HCT116 (cell line): ENCODE measurements around the gene WASL. TPM values are rescaled to one million over a fixed set of nuclear protein-coding genes. Genes with fewer than 3 reads are reported as not detected.

Source experiments
- ATAC-seq: fragments of 200-7000 bp; cut with Tn5 transposase; 2 replicates; pipeline ENCODE4 v1.9.1; 2020; ENCODE audit warnings: mild to moderate bottlenecking, moderate library complexity
- BruUV-seq: library from RNA; stranded (reverse); fragments of 400-500 nt; replicated peaks from 2 replicates; lab custom pipeline; 2021; lab: Mats Ljungman, UMichigan
- CTCF ChIA-PET: fragments of 300-600 bp; sonication (Branson Sonifier 250); formaldehyde crosslinking; loops from one replicate; lab custom pipeline; 2021; ENCODE audit warnings: antibody characterized with exemption; lab: Charles Lee
- POLR2A ChIA-PET: fragments of 300-600, 350-600 bp; sonication (Branson Sonifier 250); formaldehyde crosslinking; loops from one replicate; lab custom pipeline; 2021; ENCODE audit warnings: antibody characterized with exemption; lab: Charles Lee
- RAD21 ChIA-PET, 2 experiments: fragments of 300-600 bp; sonication (Branson Sonifier 250); formaldehyde crosslinking; loops; one replicate each; lab custom pipeline; 2023; ENCODE audit warnings: low total read pairs in 2 of 2; ENCODE audit not compliant: uncharacterized antibody in 2 of 2, unreplicated experiment in 2 of 2, low non-redundant PET in 1 of 2; lab: Charles Lee
- DNase-seq: peaks from one replicate; pipeline ENCODE4 v3.0.0-alpha.2; 2010; ENCODE audit warnings: low read depth, low spot score
- H2AFZ ChIP-seq: fragments of 200-600 bp; shearing (Covaris generic), sonication (generic); 2 replicates; pipeline ENCODE4 v1.6.1; 2017; ENCODE audit warnings: low read depth, mixed run types, mixed read lengths, antibody characterized with exemption, low read length; ENCODE audit not compliant: poor library complexity, severe bottlenecking
- H3K27ac ChIP-seq: 2 replicates; pipeline ENCODE4 v1.5.1; 2012; ENCODE audit warnings: low read depth, low read length
- H3K27me3 ChIP-seq: fragments of 200-600 bp; sonication (generic); 2 replicates; pipeline ENCODE4 v1.6.1; 2016; ENCODE audit warnings: mixed run types, low read length, mixed read lengths; ENCODE audit not compliant: insufficient read depth
- H3K36me3 ChIP-seq, 2 experiments: fragments of 200-500 bp in 1 of 2; fragments of 200-600 bp in 1 of 2; sonication (Bioruptor generic) in 1 of 2; sonication (generic) in 1 of 2; 2 replicates each; pipeline versions ENCODE4 v1.5.1 to v1.6.1; 2014 to 2016; ENCODE audit warnings: low read length in 2 of 2, inconsistent platforms in 1 of 2, mixed read lengths in 1 of 2, mixed run types in 1 of 2; ENCODE audit not compliant: insufficient read depth in 2 of 2, control insufficient read depth in 1 of 2
- H3K4me1 ChIP-seq, 2 experiments: fragments of 200-600 bp in 1 of 2; sonication (generic) in 1 of 2; 2 replicates each; pipeline versions ENCODE4 v1.5.1 to v1.6.1; 2012 to 2017; ENCODE audit warnings: low read length in 2 of 2, inconsistent platforms in 1 of 2, mild to moderate bottlenecking in 1 of 2, mixed read lengths in 1 of 2, mixed run types in 1 of 2, moderate library complexity in 1 of 2; ENCODE audit not compliant: insufficient read depth in 2 of 2, control insufficient read depth in 1 of 2
- H3K4me2 ChIP-seq: fragments of 200-600 bp; sonication (generic); 2 replicates; pipeline ENCODE4 v1.6.1; 2017; ENCODE audit warnings: mixed run types, low read length, mixed read lengths
- H3K4me3 ChIP-seq, 2 experiments: fragments of 200-600 bp in 1 of 2; sonication (generic) in 1 of 2; replicated peaks in 1 of 2; 2 replicates each; pipeline ENCODE4 v1.5.1; 2011 to 2016; ENCODE audit warnings: low read length in 2 of 2, control low read depth in 1 of 2, low read depth in 1 of 2, mild to moderate bottlenecking in 1 of 2, mixed read lengths in 1 of 2, mixed run types in 1 of 2
- H3K79me2 ChIP-seq: fragments of 200-600 bp; sonication (generic); 2 replicates; pipeline ENCODE4 v1.6.1; 2017; ENCODE audit warnings: mild to moderate bottlenecking, mixed run types, low read length, moderate library complexity, mixed read lengths; ENCODE audit not compliant: insufficient read depth
- H3K9ac ChIP-seq: fragments of 200-600 bp; sonication (generic); 2 replicates; pipeline ENCODE4 v1.6.1; 2016; ENCODE audit warnings: low read length, mixed read lengths
- H3K9me2 ChIP-seq: fragments of 200-600 bp; sonication (generic), shearing (Covaris generic); 2 replicates; pipeline ENCODE4 v1.6.1; 2017; ENCODE audit warnings: mixed run types, mild to moderate bottlenecking, moderate library complexity; ENCODE audit not compliant: insufficient read depth
- H3K9me3 ChIP-seq, 2 experiments: fragments of 200-500 bp in 1 of 2; fragments of 200-600 bp in 1 of 2; sonication (Bioruptor generic) in 1 of 2; sonication (generic) in 1 of 2; 2 replicates each; pipeline ENCODE4 v1.6.1; 2014 to 2017; ENCODE audit warnings: low read length in 2 of 2, mixed read lengths in 2 of 2, inconsistent platforms in 1 of 2, low read depth in 1 of 2, mild to moderate bottlenecking in 1 of 2, mixed run types in 1 of 2, moderate library complexity in 1 of 2; ENCODE audit not compliant: control insufficient read depth in 1 of 2, insufficient read depth in 1 of 2
- H4K20me1 ChIP-seq: fragments of 200-600 bp; sonication (generic), shearing (Covaris generic); 2 replicates; pipeline ENCODE4 v1.6.1; 2017; ENCODE audit warnings: mixed run types, mild to moderate bottlenecking, moderate library complexity; ENCODE audit not compliant: insufficient read depth
- CBX3 ChIP-seq: IDR thresholded peaks from 2 replicates; pipeline ENCODE4 v1.6.1; 2012; ENCODE audit warnings: low read depth
- CEBPB ChIP-seq: IDR thresholded peaks from 2 replicates; pipeline ENCODE4 v1.6.1; 2012; ENCODE audit warnings: low read depth
- EGR1 ChIP-seq: IDR thresholded peaks from 2 replicates; pipeline ENCODE4 v1.6.1; 2012; ENCODE audit warnings: low read depth
- ELF1 ChIP-seq: IDR thresholded peaks from 2 replicates; pipeline ENCODE4 v1.6.1; 2012; ENCODE audit warnings: low read depth, borderline replicate concordance
- FOSL1 ChIP-seq: IDR thresholded peaks from 2 replicates; pipeline ENCODE4 v1.6.1; 2012; ENCODE audit warnings: low read depth
- POLR2AphosphoS5 ChIP-seq: IDR thresholded peaks from 2 replicates; pipeline ENCODE4 v1.6.1; 2011; ENCODE audit warnings: mild to moderate bottlenecking, low read depth, low read length, moderate library complexity
- RAD21 ChIP-seq: IDR thresholded peaks from 2 replicates; pipeline ENCODE4 v1.6.1; 2012; ENCODE audit warnings: low read depth, mild to moderate bottlenecking
- SP1 ChIP-seq: IDR thresholded peaks from 2 replicates; pipeline ENCODE4 v1.6.1; 2012; ENCODE audit warnings: low read depth
- TCF7L2 ChIP-seq: IDR thresholded peaks from 2 replicates; pipeline ENCODE4 v1.7.0; 2011; ENCODE audit warnings: borderline replicate concordance, inconsistent platforms; ENCODE audit not compliant: insufficient read depth, insufficient read length; ENCODE audit errors: extremely low read depth
- YY1 ChIP-seq: IDR thresholded peaks from 2 replicates; pipeline ENCODE4 v1.6.1; 2011; ENCODE audit warnings: low read length, low read depth, moderate library complexity, mild to moderate bottlenecking; ENCODE audit not compliant: insufficient replicate concordance; ENCODE audit errors: extremely low read depth
- ZFX ChIP-seq: fragments of 450-650 bp; IDR thresholded peaks from 2 replicates; pipeline ENCODE4 v1.6.1; 2017
- intact Hi-C: fragments of 100-400 bp; cut with micrococcal nuclease; formaldehyde crosslinking; loops from 2 replicates; pipeline ENCODE4 v1.10.0; 2022
- total RNA-seq: library from RNA; stranded (reverse); gene quantifications from one replicate; pipeline ENCODE4 v1.2.1, GENCODE V29; 2021; ENCODE audit not compliant: unreplicated experiment
- TF ChIP-seq, protein P1 (sequence below): IDR thresholded peaks from 2 replicates; pipeline ENCODE4 v1.6.1; 2012
- TF ChIP-seq, protein P2 (sequence below): IDR thresholded peaks from 2 replicates; pipeline ENCODE4 v1.6.1; 2012
- TF ChIP-seq, protein P3 (sequence below): IDR thresholded peaks from 2 replicates; pipeline ENCODE4 v1.6.1; 2011; ENCODE audit warnings: mild to moderate bottlenecking, low read length, moderate library complexity; ENCODE audit not compliant: insufficient replicate concordance; ENCODE audit errors: extremely low read depth
- TF ChIP-seq, protein P4 (sequence below), 3 experiments: fragments of 200-600 bp in 1 of 3; sonication (generic) in 1 of 3; IDR thresholded peaks in 2 of 3; conservative IDR thresholded peaks in 1 of 3; 2 replicates each; pipeline ENCODE4 v1.5.1; 2012 to 2017; ENCODE audit warnings: low read depth in 2 of 3, low read length in 2 of 3, antibody characterized with exemption in 1 of 3, borderline replicate concordance in 1 of 3, control low read depth in 1 of 3, mild to moderate bottlenecking in 1 of 3, mixed read lengths in 1 of 3, mixed run types in 1 of 3, moderate library complexity in 1 of 3; ENCODE audit not compliant: insufficient read depth in 1 of 3

Gene WASL
- total RNA-seq, 1 experiment from 2014 or later, result 26.2 TPM

DNA sequence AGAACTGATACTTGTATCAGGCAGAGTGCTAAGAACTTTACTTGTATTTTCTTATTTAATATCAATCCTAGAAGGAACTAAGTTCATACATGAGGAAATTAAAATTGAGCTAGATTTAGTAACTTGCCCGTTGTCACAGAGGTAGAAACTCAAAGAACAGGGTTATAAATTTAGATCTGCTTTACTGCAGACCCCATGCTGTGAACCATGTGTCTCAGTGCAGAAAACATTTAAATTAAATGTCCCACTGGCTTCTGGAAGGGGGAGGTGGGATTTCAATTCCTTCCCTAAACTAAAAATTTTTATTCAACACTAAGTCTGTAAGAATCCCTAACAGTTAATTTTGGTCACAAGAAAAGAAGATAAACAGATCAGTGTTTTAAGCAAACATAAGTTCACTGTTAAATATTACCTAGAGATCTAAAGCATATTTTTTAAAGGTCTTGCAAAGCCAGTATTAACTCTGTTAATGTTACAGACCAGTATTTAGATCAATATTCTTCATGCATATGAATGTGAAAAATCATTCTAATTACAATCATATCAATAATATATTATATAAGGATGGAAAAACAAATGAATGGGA is 23.1 kb downstream of the WASL start:
- peaks cover 100% of the 10 kb centered on the region for H3K79me2 ChIP-seq
- no peak overlapping the region for H3K4me2 ChIP-seq

More for the DNA sequence above, 23.1 kb downstream of the WASL start:
- TF ChIP-seq TCF7L2 (no peak), SP1 (no peak), FOSL1 (no peak), POLR2AphosphoS5 (no peak), RAD21 (no peak), ZFX (no peak), EGR1 (no peak), CBX3 (no peak), ELF1 (no peak), CEBPB (no peak), YY1 (no peak)
- TF ChIP-seq, protein P1, sequence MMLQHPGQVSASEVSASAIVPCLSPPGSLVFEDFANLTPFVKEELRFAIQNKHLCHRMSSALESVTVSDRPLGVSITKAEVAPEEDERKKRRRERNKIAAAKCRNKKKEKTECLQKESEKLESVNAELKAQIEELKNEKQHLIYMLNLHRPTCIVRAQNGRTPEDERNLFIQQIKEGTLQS, result no peak
- TF ChIP-seq, protein P2, sequence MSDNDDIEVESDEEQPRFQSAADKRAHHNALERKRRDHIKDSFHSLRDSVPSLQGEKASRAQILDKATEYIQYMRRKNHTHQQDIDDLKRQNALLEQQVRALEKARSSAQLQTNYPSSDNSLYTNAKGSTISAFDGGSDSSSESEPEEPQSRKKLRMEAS, result no peak
- TF ChIP-seq, protein P3, sequence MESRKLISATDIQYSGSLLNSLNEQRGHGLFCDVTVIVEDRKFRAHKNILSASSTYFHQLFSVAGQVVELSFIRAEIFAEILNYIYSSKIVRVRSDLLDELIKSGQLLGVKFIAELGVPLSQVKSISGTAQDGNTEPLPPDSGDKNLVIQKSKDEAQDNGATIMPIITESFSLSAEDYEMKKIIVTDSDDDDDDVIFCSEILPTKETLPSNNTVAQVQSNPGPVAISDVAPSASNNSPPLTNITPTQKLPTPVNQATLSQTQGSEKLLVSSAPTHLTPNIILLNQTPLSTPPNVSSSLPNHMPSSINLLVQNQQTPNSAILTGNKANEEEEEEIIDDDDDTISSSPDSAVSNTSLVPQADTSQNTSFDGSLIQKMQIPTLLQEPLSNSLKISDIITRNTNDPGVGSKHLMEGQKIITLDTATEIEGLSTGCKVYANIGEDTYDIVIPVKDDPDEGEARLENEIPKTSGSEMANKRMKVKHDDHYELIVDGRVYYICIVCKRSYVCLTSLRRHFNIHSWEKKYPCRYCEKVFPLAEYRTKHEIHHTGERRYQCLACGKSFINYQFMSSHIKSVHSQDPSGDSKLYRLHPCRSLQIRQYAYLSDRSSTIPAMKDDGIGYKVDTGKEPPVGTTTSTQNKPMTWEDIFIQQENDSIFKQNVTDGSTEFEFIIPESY, result no peak
- TF ChIP-seq, protein P4, sequence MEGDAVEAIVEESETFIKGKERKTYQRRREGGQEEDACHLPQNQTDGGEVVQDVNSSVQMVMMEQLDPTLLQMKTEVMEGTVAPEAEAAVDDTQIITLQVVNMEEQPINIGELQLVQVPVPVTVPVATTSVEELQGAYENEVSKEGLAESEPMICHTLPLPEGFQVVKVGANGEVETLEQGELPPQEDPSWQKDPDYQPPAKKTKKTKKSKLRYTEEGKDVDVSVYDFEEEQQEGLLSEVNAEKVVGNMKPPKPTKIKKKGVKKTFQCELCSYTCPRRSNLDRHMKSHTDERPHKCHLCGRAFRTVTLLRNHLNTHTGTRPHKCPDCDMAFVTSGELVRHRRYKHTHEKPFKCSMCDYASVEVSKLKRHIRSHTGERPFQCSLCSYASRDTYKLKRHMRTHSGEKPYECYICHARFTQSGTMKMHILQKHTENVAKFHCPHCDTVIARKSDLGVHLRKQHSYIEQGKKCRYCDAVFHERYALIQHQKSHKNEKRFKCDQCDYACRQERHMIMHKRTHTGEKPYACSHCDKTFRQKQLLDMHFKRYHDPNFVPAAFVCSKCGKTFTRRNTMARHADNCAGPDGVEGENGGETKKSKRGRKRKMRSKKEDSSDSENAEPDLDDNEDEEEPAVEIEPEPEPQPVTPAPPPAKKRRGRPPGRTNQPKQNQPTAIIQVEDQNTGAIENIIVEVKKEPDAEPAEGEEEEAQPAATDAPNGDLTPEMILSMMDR (IDR thresholded peaks at IDR 0.05 in 2 of 3, conservative IDR thresholded peaks at IDR 0.05 in 1 of 3; ENCODE audit: borderline replicate concordance in 1 of 3, insufficient read depth in 1 of 3, low read depth in 2 of 3, low read length in 2 of 3), result no peak
- ChIA-PET RAD21 (no interaction called here), POLR2A (no interaction called here), CTCF (no interaction called here)
- Histone ChIP-seq H3K36me3 (no peaks in the 10 kb centered on the region), H2AFZ (no peak overlapping the region), H3K27me3 (no peaks in the 10 kb centered on the region), H3K9me3 (no peaks in the 10 kb centered on the region), H4K20me1 (peaks cover 5% of the 10 kb centered on the region; the same call in 1 of the 2 replicates), H3K9ac (no peak overlapping the region), H3K4me1 (peaks cover 4 to 14% of the 10 kb centered on the region in 2 experiments; a peak in 3 of 4 replicates), H3K9me2 (no peaks in the 10 kb centered on the region), H3K4me3 (no peak overlapping the region), H3K27ac (no peak overlapping the region)
- intact Hi-C loops, result no loop called here
- no TSS peak for BruUV-seq
- DNase-seq, result no peak
- ATAC-seq, result no peak
